WTC11 (cell line): ENCODE data around the gene SYNPO. TPM values are rescaled to one million over a fixed set of nuclear protein-coding genes. Genes with fewer than 3 reads are reported as not detected.
A peak's percentile ranks its signal among the peaks of the same experiment; 100 is the strongest.

Source experiments
- ATAC-seq: fragments of 200-7000 bp; cut with Tn5 transposase; 2 replicates; pipeline ENCODE4 v1.10.0; 2021; ENCODE audit warnings: mild to moderate bottlenecking, moderate library complexity
- CTCF ChIA-PET: fragments of 300-600 bp; sonication (Branson Sonifier 250); formaldehyde crosslinking; loops from one replicate; lab custom pipeline; 2021; ENCODE audit warnings: antibody characterized with exemption; lab: Charles Lee
- POLR2A ChIA-PET: fragments of 350-600 bp; sonication (Branson Sonifier 250); formaldehyde crosslinking; loops from one replicate; lab custom pipeline; 2021; ENCODE audit warnings: antibody characterized with exemption; lab: Charles Lee
- DNase-seq: peaks from one replicate; pipeline ENCODE4 v3.0.0; 2021; ENCODE audit warnings: low spot score
- H3K27ac Mint-ChIP-seq: 2 replicates; pipeline ENCODE4 v1.8.0; 2021; ENCODE audit warnings: mixed read lengths
- H3K27me3 Mint-ChIP-seq: 2 replicates; pipeline ENCODE4 v1.8.0; 2021; ENCODE audit warnings: low read depth, mild to moderate bottlenecking, moderate library complexity, mixed read lengths
- H3K36me3 Mint-ChIP-seq: 2 replicates; pipeline ENCODE4 v1.8.0; 2021; ENCODE audit warnings: mixed read lengths
- H3K4me1 Mint-ChIP-seq: 2 replicates; pipeline ENCODE4 v1.8.0; 2022; ENCODE audit warnings: mixed read lengths
- H3K4me3 Mint-ChIP-seq: 2 replicates; pipeline ENCODE4 v1.8.0; 2021; ENCODE audit warnings: mild to moderate bottlenecking, moderate library complexity, mixed read lengths
- H3K9me3 Mint-ChIP-seq: 2 replicates; pipeline ENCODE4 v1.8.0; 2021; ENCODE audit warnings: mixed read lengths
- CREM ChIP-seq: sonication (generic); formaldehyde crosslinking; IDR thresholded peaks from 2 replicates; pipeline ENCODE4 v1.8.1; 2022; ENCODE audit warnings: mild to moderate bottlenecking, missing genetic modification reagents, moderate library complexity
- ERG ChIP-seq: fragments of 250-450 bp; sonication (Bioruptor Pico); IDR thresholded peaks from 2 replicates; pipeline ENCODE4 v1.8.0; 2021; ENCODE audit warnings: mild to moderate bottlenecking
- ESRRA ChIP-seq: sonication (generic); formaldehyde crosslinking; IDR thresholded peaks from 2 replicates; pipeline ENCODE4 v1.8.1; 2022; ENCODE audit warnings: mild to moderate bottlenecking, missing genetic modification reagents, borderline replicate concordance
- ETV6 ChIP-seq: sonication (generic); formaldehyde crosslinking; IDR thresholded peaks from 2 replicates; pipeline ENCODE4 v1.8.1; 2022; ENCODE audit warnings: mild to moderate bottlenecking, missing genetic modification reagents
- FOXJ3 ChIP-seq: sonication (generic); formaldehyde crosslinking; IDR thresholded peaks from 2 replicates; pipeline ENCODE4 v1.9.0; 2021; ENCODE audit warnings: missing genetic modification reagents, mild to moderate bottlenecking, borderline replicate concordance
- FOXK1 ChIP-seq: sonication (generic); formaldehyde crosslinking; IDR thresholded peaks from 2 replicates; pipeline ENCODE4 v1.8.0; 2022; ENCODE audit warnings: mild to moderate bottlenecking, moderate library complexity, missing genetic modification reagents
- HMGXB4 ChIP-seq: sonication (generic); formaldehyde crosslinking; IDR thresholded peaks from 2 replicates; pipeline ENCODE4 v1.8.1; 2023; ENCODE audit warnings: mild to moderate bottlenecking, moderate library complexity, missing genetic modification reagents
- JUN ChIP-seq: sonication (generic); formaldehyde crosslinking; IDR thresholded peaks from 2 replicates; pipeline ENCODE4 v1.8.0; 2023; ENCODE audit warnings: mild to moderate bottlenecking, missing genetic modification reagents
- NFE2L1 ChIP-seq: sonication (generic); formaldehyde crosslinking; IDR thresholded peaks from 2 replicates; pipeline ENCODE4 v1.8.1; 2023; ENCODE audit warnings: missing genetic modification reagents
- OVOL2 ChIP-seq: fragments of 250-450 bp; sonication (Bioruptor Pico); IDR thresholded peaks from 2 replicates; pipeline ENCODE4 v1.9.0; 2021; ENCODE audit warnings: mild to moderate bottlenecking, borderline replicate concordance
- PREB ChIP-seq: sonication (generic); formaldehyde crosslinking; IDR thresholded peaks from 2 replicates; pipeline ENCODE4 v1.8.1; 2022; ENCODE audit warnings: mild to moderate bottlenecking, missing genetic modification reagents, moderate library complexity, borderline replicate concordance
- RORB ChIP-seq: fragments of 250-450 bp; sonication (Bioruptor Pico); IDR thresholded peaks from 2 replicates; pipeline ENCODE4 v1.9.0; 2021; ENCODE audit warnings: mild to moderate bottlenecking
- SMAD3 ChIP-seq: sonication (generic); formaldehyde crosslinking; IDR thresholded peaks from 2 replicates; pipeline ENCODE4 v1.8.0; 2022; ENCODE audit warnings: missing genetic modification reagents, mild to moderate bottlenecking, borderline replicate concordance
- SP1 ChIP-seq: sonication (generic); formaldehyde crosslinking; conservative IDR thresholded peaks from 2 replicates; pipeline ENCODE4 v1.8.1; 2022; ENCODE audit warnings: missing genetic modification reagents
- TP53 ChIP-seq: sonication (generic); formaldehyde crosslinking; IDR thresholded peaks from 2 replicates; pipeline ENCODE4 v1.8.1; 2023; ENCODE audit warnings: mild to moderate bottlenecking, missing genetic modification reagents
- ZBTB21 ChIP-seq: sonication (generic); formaldehyde crosslinking; IDR thresholded peaks from 2 replicates; pipeline ENCODE4 v1.8.1; 2023; ENCODE audit warnings: mild to moderate bottlenecking, missing genetic modification reagents, borderline replicate concordance
- ZBTB43 ChIP-seq: sonication (generic); formaldehyde crosslinking; IDR thresholded peaks from 2 replicates; pipeline ENCODE4 v1.8.1; 2023; ENCODE audit warnings: mild to moderate bottlenecking, missing genetic modification reagents
- ZNF532 ChIP-seq: fragments of 250-450 bp; sonication (Bioruptor Pico); IDR thresholded peaks from 2 replicates; pipeline ENCODE4 v1.9.0; 2021; ENCODE audit warnings: mild to moderate bottlenecking, borderline replicate concordance
- ZSCAN18 ChIP-seq: fragments of 250-450 bp; sonication (Bioruptor Pico); IDR thresholded peaks from 2 replicates; pipeline ENCODE4 v2.1.2; 2022; ENCODE audit warnings: mild to moderate bottlenecking, moderate library complexity
- total RNA-seq: library from RNA; stranded (reverse); gene quantifications from 3 replicates; pipeline ENCODE4 v1.2.3, GENCODE V29; 2021

SYNPO gene
- total RNA-seq, 1 experiment from 2014 or later: 2.1 TPM

GRCh38 chr5:150621301-150621700 lies 19.2 kb upstream of the SYNPO start (continued):
- no peak for TF ChIP-seq ZNF532 (CRISPR knock-in tag)

GRCh38 chr5:150622157-150622556 lies 18.3 kb upstream of the SYNPO start:
- CTCF ChIA-PET: interaction anchor here (1.2 kb wide), 1 partner anchor 31 kb away, joined by 3 read pairs; no protein-coding TSS in a partner anchor
- H3K4me1 Mint-ChIP-seq: peaks cover 9% of the 10 kb centered on the region
- H3K27me3 Mint-ChIP-seq: peaks cover 31% of the 10 kb centered on the region
- no peak overlapping the region for H3K27ac Mint-ChIP-seq
- H3K4me3 Mint-ChIP-seq: no peak overlapping the region
- POLR2A ChIA-PET: no interaction called here
- ATAC-seq: no peak
- no peaks in the 10 kb centered on the region for H3K9me3 Mint-ChIP-seq
- TF ChIP-seq SP1 (no peak), ERG (CRISPR knock-in tag) (no peak), JUN (CRISPR knock-in tag) (no peak), HMGXB4 (CRISPR knock-in tag) (no peak), ZBTB21 (CRISPR knock-in tag) (no peak), ETV6 (CRISPR knock-in tag) (no peak), ZSCAN18 (CRISPR knock-in tag) (no peak), RORB (CRISPR knock-in tag) (no peak)
- TF ChIP-seq, all 79 proteins: peak for 0
- no peak for DNase-seq
- H3K36me3 Mint-ChIP-seq: no peaks in the 10 kb centered on the region

- peaks cover 9% of the 10 kb centered on the region for H3K4me1 Mint-ChIP-seq
- H3K36me3 Mint-ChIP-seq: no peaks in the 10 kb centered on the region
- POLR2A ChIA-PET: no interaction called here
- DNase-seq (no peak), ATAC-seq (no peak)
- H3K9me3 Mint-ChIP-seq: no peaks in the 10 kb centered on the region
- CTCF ChIA-PET: interaction anchor here (1.0 kb wide), 1 partner anchor 9 kb away, joined by 3 read pairs; no protein-coding TSS in a partner anchor
- H3K4me3 Mint-ChIP-seq: peak overlapping the region; percentile 78; the same call in 1 of the 2 replicates
- H3K27ac Mint-ChIP-seq: no peak overlapping the region
- H3K27me3 Mint-ChIP-seq: peaks cover 31% of the 10 kb centered on the region
- TF ChIP-seq FOXK1 (CRISPR knock-in tag): no peak
- no peak for TF ChIP-seq TP53 (CRISPR knock-in tag)
- no peak for TF ChIP-seq FOXJ3 (CRISPR knock-in tag)
- TF ChIP-seq SMAD3 (CRISPR knock-in tag): no peak
- no peak for TF ChIP-seq NFE2L1 (CRISPR knock-in tag)
- TF ChIP-seq ZBTB43: no peak
- no peak for TF ChIP-seq OVOL2 (CRISPR knock-in tag)
- TF ChIP-seq CREM (CRISPR knock-in tag): no peak
- TF ChIP-seq ZSCAN18 (CRISPR knock-in tag): no peak
- TF ChIP-seq PREB (CRISPR knock-in tag): no peak
- TF ChIP-seq ESRRA (CRISPR knock-in tag): no peak
Measured at GRCh38 chr5:150623152-150623877, 17.1 kb upstream of the SYNPO start.
